Activated T-helper 2 cell treated with anti-CD3 and anti-CD28 coated beads, Interferon-gamma antibody, Interleukin-2, Interleukin-4, amounts not matched to agents 10 μg/mL and 5 μg/mL and 100 μg/mL, durations not matched to agents 14 hours and 24 hours and 36 hours (primary cell): ENCODE data around the gene FAM83F. TPM values are rescaled to one million over a fixed set of nuclear protein-coding genes. Genes with fewer than 3 reads are reported as not detected.

Source experiments
- DNase-seq: peaks from one replicate; pipeline ENCODE4 v3.0.0; 2021; ENCODE audit warnings: low spot score
- H3K27ac Mint-ChIP-seq: one replicate; pipeline ENCODE4 v1.8.0; 2021; ENCODE audit warnings: mixed read lengths
- H3K27me3 Mint-ChIP-seq: one replicate; pipeline ENCODE4 v1.8.0; 2021; ENCODE audit warnings: low read depth, mixed read lengths
- H3K36me3 Mint-ChIP-seq: one replicate; pipeline ENCODE4 v1.8.0; 2021; ENCODE audit warnings: low read depth, mixed read lengths
- H3K4me1 Mint-ChIP-seq: one replicate; pipeline ENCODE4 v1.8.0; 2021; ENCODE audit warnings: low read depth, mixed read lengths
- H3K4me3 Mint-ChIP-seq: one replicate; pipeline ENCODE4 v1.8.0; 2021; ENCODE audit warnings: low read depth, mild to moderate bottlenecking, moderate library complexity, mixed read lengths
- H3K9me3 Mint-ChIP-seq: one replicate; pipeline ENCODE4 v1.8.0; 2021; ENCODE audit warnings: mixed read lengths
- intact Hi-C: fragments of 100-400 bp; cut with micrococcal nuclease; formaldehyde crosslinking; loops from one replicate; pipeline ENCODE4 v1.15.1; 2023
- total RNA-seq: library from RNA; stranded (reverse); gene quantifications from 2 replicates; pipeline ENCODE4 v1.2.3, GENCODE V29; 2022

FAM83F gene
- total RNA-seq, 1 donor from 2014 or later = 0.07 TPM

- DNase-seq = no peak
- Mint-ChIP-seq H3K27ac (peak overlapping the region; percentile 100), H3K9me3 (no peaks in the 10 kb centered on the region), H3K4me3 (peak overlapping the region; percentile 53), H3K4me1 (peaks cover 27% of the 10 kb centered on the region), H3K27me3 (peaks cover 9% of the 10 kb centered on the region), H3K36me3 (no peaks in the 10 kb centered on the region)
- intact Hi-C loops = no loop called here
These were observed 48.3 kb downstream of the FAM83F start for GRCh38 chr22:40043081-40043480.

- intact Hi-C loops = loop anchor here (1.0 to 2.0 kb wide), 3 partner anchors 134 to 511 kb away; partner anchors contain the start of genes ADSL, RPS19BP1 and TNRC6B
- H3K4me3 Mint-ChIP-seq = peak overlapping the region; percentile 98
- DNase-seq = no peak
- H3K9me3 Mint-ChIP-seq = no peaks in the 10 kb centered on the region
- no peaks in the 10 kb centered on the region for H3K36me3 Mint-ChIP-seq
- H3K27ac Mint-ChIP-seq = peak overlapping the region; percentile 100
- peaks cover 27% of the 10 kb centered on the region for H3K4me1 Mint-ChIP-seq
- peaks cover 7% of the 10 kb centered on the region for H3K27me3 Mint-ChIP-seq
These were observed 49.0 kb downstream of the FAM83F start for GRCh38 chr22:40043793-40044101.

GRCh38 chr22:40044102-40044869, 49.5 kb downstream of the FAM83F start:
- peak; percentile 99 for DNase-seq
- Mint-ChIP-seq H3K9me3 (no peaks in the 10 kb centered on the region), H3K27ac (peak overlapping the region; percentile 100), H3K36me3 (no peaks in the 10 kb centered on the region), H3K4me1 (peaks cover 27% of the 10 kb centered on the region), H3K4me3 (peak overlapping the region; percentile 98), H3K27me3 (peaks cover 6% of the 10 kb centered on the region)
- intact Hi-C loops = loop anchor here (1.0 to 2.0 kb wide), 3 partner anchors 133 to 511 kb away; partner anchors contain the start of genes ADSL, RPS19BP1 and TNRC6B

GRCh38 chr22:40044870-40045834, 50.4 kb downstream of the FAM83F start:
- H3K36me3 Mint-ChIP-seq = no peaks in the 10 kb centered on the region
- peak overlapping the region; percentile 100 for H3K27ac Mint-ChIP-seq
- H3K4me1 Mint-ChIP-seq = peaks cover 28% of the 10 kb centered on the region
- peak; percentile 61 for DNase-seq
- H3K9me3 Mint-ChIP-seq = no peaks in the 10 kb centered on the region
- intact Hi-C loops = loop anchor here (1.0 to 2.0 kb wide), 3 partner anchors 132 to 512 kb away; partner anchors contain the start of genes ADSL, RPS19BP1 and TNRC6B
- no peaks in the 10 kb centered on the region for H3K27me3 Mint-ChIP-seq
- H3K4me3 Mint-ChIP-seq = peak overlapping the region; percentile 98

- Mint-ChIP-seq H3K27me3 (no peaks in the 10 kb centered on the region), H3K4me3 (peak overlapping the region; percentile 77), H3K36me3 (no peaks in the 10 kb centered on the region), H3K27ac (peak overlapping the region; percentile 73), H3K4me1 (peaks cover 30% of the 10 kb centered on the region), H3K9me3 (no peaks in the 10 kb centered on the region)
- intact Hi-C loops = no loop called here
- no peak for DNase-seq
These were observed 51.4 kb downstream of the FAM83F start for GRCh38 chr22:40046126-40046525.

GRCh38 chr22:40050258-40050657, 55.5 kb downstream of the FAM83F start:
- Mint-ChIP-seq H3K9me3 (no peaks in the 10 kb centered on the region), H3K27me3 (no peaks in the 10 kb centered on the region), H3K4me3 (no peak overlapping the region), H3K4me1 (peaks cover 46% of the 10 kb centered on the region), H3K36me3 (no peaks in the 10 kb centered on the region), H3K27ac (peak overlapping the region; percentile 18)
- DNase-seq = no peak
- intact Hi-C loops = no loop called here

- Mint-ChIP-seq H3K4me3 (peak overlapping the region; percentile 10), H3K4me1 (peaks cover 51% of the 10 kb centered on the region), H3K27ac (peak overlapping the region; percentile 30), H3K36me3 (no peaks in the 10 kb centered on the region), H3K27me3 (no peaks in the 10 kb centered on the region), H3K9me3 (no peaks in the 10 kb centered on the region)
- intact Hi-C loops = no loop called here
- no peak for DNase-seq
These were observed 56.6 kb downstream of the FAM83F start for GRCh38 chr22:40051322-40051721.

- intact Hi-C loops = loop anchor here (1.0 kb wide), 1 partner anchor 290 kb away; no protein-coding TSS in a partner anchor
- Mint-ChIP-seq H3K27ac (peak overlapping the region; percentile 34), H3K27me3 (no peaks in the 10 kb centered on the region), H3K36me3 (no peaks in the 10 kb centered on the region), H3K4me3 (no peak overlapping the region), H3K9me3 (no peaks in the 10 kb centered on the region), H3K4me1 (peaks cover 57% of the 10 kb centered on the region)
- DNase-seq = no peak
These were observed 58.7 kb downstream of the FAM83F start for GRCh38 chr22:40053460-40053859.

- DNase-seq = no peak
- no peaks in the 10 kb centered on the region for H3K36me3 Mint-ChIP-seq
- H3K9me3 Mint-ChIP-seq = no peaks in the 10 kb centered on the region
- no peaks in the 10 kb centered on the region for H3K27me3 Mint-ChIP-seq
- peaks cover 67% of the 10 kb centered on the region for H3K4me1 Mint-ChIP-seq
- no peak overlapping the region for H3K4me3 Mint-ChIP-seq
- intact Hi-C loops = loop anchor here (2.0 kb wide), 2 partner anchors 52 to 122 kb away; partner anchors contain the start of gene TNRC6B
- peak overlapping the region; percentile 65 for H3K27ac Mint-ChIP-seq
These were observed 59.7 kb downstream of the FAM83F start for GRCh38 chr22:40054486-40054885.

GRCh38 chr22:40055143-40055883, 60.6 kb downstream of the FAM83F start:
- peak overlapping the region; percentile 92 for H3K27ac Mint-ChIP-seq
- H3K9me3 Mint-ChIP-seq = no peaks in the 10 kb centered on the region
- no peaks in the 10 kb centered on the region for H3K27me3 Mint-ChIP-seq
- H3K4me3 Mint-ChIP-seq = peak overlapping the region; percentile 68
- no peak for DNase-seq
- intact Hi-C loops = loop anchor here (2.0 to 5.0 kb wide), 4 partner anchors 51 to 272 kb away; partner anchors contain the start of gene TNRC6B
- no peaks in the 10 kb centered on the region for H3K36me3 Mint-ChIP-seq
- peaks cover 65% of the 10 kb centered on the region for H3K4me1 Mint-ChIP-seq

GRCh38 chr22:40056154-40056553, 61.4 kb downstream of the FAM83F start:
- peaks cover 59% of the 10 kb centered on the region for H3K4me1 Mint-ChIP-seq
- no peaks in the 10 kb centered on the region for H3K27me3 Mint-ChIP-seq
- H3K36me3 Mint-ChIP-seq = no peaks in the 10 kb centered on the region
- H3K9me3 Mint-ChIP-seq = no peaks in the 10 kb centered on the region
- no peak overlapping the region for H3K4me3 Mint-ChIP-seq
- intact Hi-C loops = loop anchor here (1.0 to 5.0 kb wide), 3 partner anchors 191 to 271 kb away; no protein-coding TSS in a partner anchor
- peak overlapping the region; percentile 92 for H3K27ac Mint-ChIP-seq
- DNase-seq = no peak

- no peaks in the 10 kb centered on the region for H3K27me3 Mint-ChIP-seq
- intact Hi-C loops = loop anchor here (1.0 to 5.0 kb wide), 3 partner anchors 191 to 271 kb away; no protein-coding TSS in a partner anchor
- DNase-seq = no peak
- H3K27ac Mint-ChIP-seq = no peak overlapping the region
- peaks cover 55% of the 10 kb centered on the region for H3K4me1 Mint-ChIP-seq
- H3K4me3 Mint-ChIP-seq = no peak overlapping the region
- no peaks in the 10 kb centered on the region for H3K9me3 Mint-ChIP-seq
- no peaks in the 10 kb centered on the region for H3K36me3 Mint-ChIP-seq
These were observed 61.8 kb downstream of the FAM83F start for GRCh38 chr22:40056559-40056958.
